HEK293 (cell line): ENCODE measurements around the gene CLDN3.

Experiments used
- CTCF ChIA-PET: fragments of 350-600 bp; formaldehyde crosslinking; extraction: SDS; loops from one replicate; lab custom pipeline; 2021; ENCODE audit warnings: antibody characterized with exemption; lab: Yijun Ruan, JAX
- POLR2A ChIA-PET: fragments of 300-600 bp; formaldehyde crosslinking; extraction: SDS; loops from one replicate; lab custom pipeline; 2020; ENCODE audit warnings: antibody characterized with exemption, inconsistent platforms; lab: Yijun Ruan, JAX
- H3K27ac ChIP-seq: fragments of 200-500 bp; sonication (Bioruptor generic); 2 replicates; pipeline ENCODE4 v1.5.1; 2014; ENCODE audit warnings: low read depth, low read length, control low read depth, inconsistent platforms; ENCODE audit errors: extremely low read depth
- H3K36me3 ChIP-seq, 2 experiments: fragments of 200-500 bp in 1 of 2; sonication (Bioruptor generic) in 1 of 2; 1 replicate in 1 of 2; 2 replicates in 1 of 2; pipeline ENCODE4 v1.5.1; 2014 to 2017; ENCODE audit warnings: inconsistent platforms in 2 of 2, low read length in 2 of 2; ENCODE audit not compliant: control insufficient read depth in 2 of 2, insufficient read depth in 1 of 2
- H3K4me1 ChIP-seq: fragments of 200-500 bp; sonication (Bioruptor generic); 2 replicates; pipeline ENCODE4 v1.5.1; 2014; ENCODE audit warnings: mild to moderate bottlenecking, low read length, inconsistent platforms; ENCODE audit not compliant: control insufficient read depth, insufficient read depth
- H3K4me3 ChIP-seq: 2 replicates; pipeline ENCODE4 v1.5.1; 2011; ENCODE audit warnings: low read depth, mild to moderate bottlenecking, control low read depth, low read length, moderate library complexity
- H3K9me3 ChIP-seq: fragments of 200-500 bp; sonication (Bioruptor generic); 2 replicates; pipeline ENCODE4 v1.5.1; 2014; ENCODE audit warnings: low read depth, low read length, inconsistent platforms; ENCODE audit not compliant: control insufficient read depth, insufficient read depth
- BCL11A ChIP-seq: fragments of 450-650 bp; formaldehyde crosslinking; IDR thresholded peaks from 2 replicates; pipeline ENCODE4 v1.5.1; 2016; ENCODE audit warnings: low read depth, missing biosample characterization, missing genetic modification characterization
- EGR2 ChIP-seq: fragments of 450-650 bp; formaldehyde crosslinking; IDR thresholded peaks from 2 replicates; pipeline ENCODE4 v1.5.1; 2016; ENCODE audit warnings: low read depth, missing biosample characterization, missing genetic modification characterization
- GLIS2 ChIP-seq: fragments of 450-650 bp; formaldehyde crosslinking; IDR thresholded peaks from 2 replicates; pipeline ENCODE4 v1.5.1; 2016; ENCODE audit warnings: missing biosample characterization, missing genetic modification characterization
- HOXA7 ChIP-seq: sonication (generic); formaldehyde crosslinking; IDR thresholded peaks from 2 replicates; pipeline ENCODE4 v1.8.1; 2022; ENCODE audit warnings: missing genetic modification reagents, borderline replicate concordance
- KLF10 ChIP-seq: fragments of 450-650 bp; IDR thresholded peaks from 2 replicates; pipeline ENCODE4 v1.5.1; 2018; ENCODE audit warnings: missing biosample characterization, mild to moderate bottlenecking, missing genetic modification characterization
- KLF17 ChIP-seq: fragments of 450-650 bp; formaldehyde crosslinking; IDR thresholded peaks from 2 replicates; pipeline ENCODE4 v1.5.1; 2016; ENCODE audit warnings: missing biosample characterization, missing genetic modification characterization
- KLF8 ChIP-seq: fragments of 450-650 bp; formaldehyde crosslinking; IDR thresholded peaks from 2 replicates; pipeline ENCODE4 v1.5.1; 2016; ENCODE audit warnings: missing biosample characterization, missing genetic modification characterization
- PRDM6 ChIP-seq: fragments of 450-650 bp; formaldehyde crosslinking; IDR thresholded peaks from 2 replicates; pipeline ENCODE4 v1.5.1; 2017; ENCODE audit warnings: missing biosample characterization, missing genetic modification characterization
- ZBTB10 ChIP-seq: fragments of 450-650 bp; formaldehyde crosslinking; IDR thresholded peaks from 2 replicates; pipeline ENCODE4 v1.5.1; 2016; ENCODE audit warnings: missing biosample characterization, missing genetic modification characterization
- ZNF10 ChIP-seq: fragments of 450-650 bp; formaldehyde crosslinking; IDR thresholded peaks from 2 replicates; pipeline ENCODE4 v1.5.1; 2017; ENCODE audit warnings: missing biosample characterization, missing genetic modification characterization
- ZNF121 ChIP-seq: fragments of 450-650 bp; formaldehyde crosslinking; IDR thresholded peaks from 2 replicates; pipeline ENCODE4 v1.5.1; 2016; ENCODE audit warnings: missing biosample characterization, missing genetic modification characterization
- ZNF133 ChIP-seq: fragments of 450-650 bp; formaldehyde crosslinking; IDR thresholded peaks from 2 replicates; pipeline ENCODE4 v1.5.1; 2016; ENCODE audit warnings: missing biosample characterization, missing genetic modification characterization
- ZNF146 ChIP-seq: fragments of 450-650 bp; formaldehyde crosslinking; IDR thresholded peaks from 2 replicates; pipeline ENCODE4 v1.5.1; 2016; ENCODE audit warnings: missing biosample characterization, missing genetic modification characterization
- ZNF324 ChIP-seq: fragments of 450-650 bp; formaldehyde crosslinking; IDR thresholded peaks from 2 replicates; pipeline ENCODE4 v1.5.1; 2016; ENCODE audit warnings: missing biosample characterization, missing genetic modification characterization
- ZNF335 ChIP-seq: fragments of 450-650 bp; formaldehyde crosslinking; conservative IDR thresholded peaks from 2 replicates; pipeline ENCODE4 v1.5.1; 2016; ENCODE audit warnings: missing biosample characterization, missing genetic modification characterization
- ZNF366 ChIP-seq: fragments of 450-650 bp; formaldehyde crosslinking; conservative IDR thresholded peaks from 2 replicates; pipeline ENCODE4 v1.5.1; 2016; ENCODE audit warnings: missing biosample characterization, missing genetic modification characterization
- ZNF423 ChIP-seq: fragments of 450-650 bp; formaldehyde crosslinking; IDR thresholded peaks from 2 replicates; pipeline ENCODE4 v1.5.1; 2016; ENCODE audit warnings: missing biosample characterization, missing genetic modification characterization
- ZNF501 ChIP-seq: fragments of 450-650 bp; formaldehyde crosslinking; IDR thresholded peaks from 2 replicates; pipeline ENCODE4 v1.5.1; 2016; ENCODE audit warnings: missing biosample characterization, missing genetic modification characterization
- ZNF629 ChIP-seq: fragments of 450-650 bp; formaldehyde crosslinking; IDR thresholded peaks from 2 replicates; pipeline ENCODE4 v1.5.1; 2017; ENCODE audit warnings: missing biosample characterization, missing genetic modification characterization
- ZNF837 ChIP-seq: fragments of 450-650 bp; formaldehyde crosslinking; IDR thresholded peaks from 2 replicates; pipeline ENCODE4 v1.5.1; 2016; ENCODE audit warnings: missing biosample characterization, missing genetic modification characterization
- ZNF843 ChIP-seq: fragments of 450-650 bp; formaldehyde crosslinking; IDR thresholded peaks from 2 replicates; pipeline ENCODE4 v1.5.1; 2016; ENCODE audit warnings: missing biosample characterization, missing genetic modification characterization

The CLDN3 gene

GRCh38 chr7:73741600-73741999 lies 28.5 kb downstream of the CLDN3 start (continued):
- peak; percentile 63 for TF ChIP-seq GLIS2 (tag by site-specific recombination)
- peak; percentile 72; the same call in 1 of the 2 replicates for TF ChIP-seq BCL11A (tag by site-specific recombination)
- peak; percentile 64; the same call in 1 of the 2 replicates for TF ChIP-seq PRDM6 (tag by site-specific recombination)
- TF ChIP-seq ZNF133 (tag by site-specific recombination) = no peak
- TF ChIP-seq ZNF146 = no peak
- TF ChIP-seq KLF8 (tag by site-specific recombination) = peak; percentile 50; the same call in 1 of the 2 replicates
- TF ChIP-seq ZNF843 = 0 out of 2 replicates have a peak, but pooled peaks have one; percentile 29
- peak; percentile 85 for TF ChIP-seq ZNF629
- TF ChIP-seq ZBTB10 = no peak
- peak; percentile 57; the same call in 1 of the 2 replicates for TF ChIP-seq ZNF423 (tag by site-specific recombination)
- peak; percentile 80 for TF ChIP-seq KLF10
- TF ChIP-seq ZNF837 = no peak
- peak; percentile 97 for TF ChIP-seq EGR2
- TF ChIP-seq KLF17 (tag by site-specific recombination) = peak; percentile 68; the same call in 1 of the 2 replicates
- peak; percentile 77; the same call in 1 of the 2 replicates for TF ChIP-seq ZNF324 (tag by site-specific recombination)
- TF ChIP-seq ZNF366 (tag by site-specific recombination) = no peak; the same call in 1 of the 2 replicates

GRCh38 chr7:73740771-73741170 lies 29.3 kb downstream of the CLDN3 start:
- peaks cover 0 to 19% of the 10 kb centered on the region in 2 experiments; a peak in 2 of 3 replicates for H3K36me3 ChIP-seq
- no peak overlapping the region for H3K27ac ChIP-seq
- ChIA-PET POLR2A (interaction anchor here (0.5 to 3.0 kb wide), 3 partner anchors 30 to 116 kb away, joined by 3 to 15 read pairs (median 4); partner anchors contain the start of genes CLDN3 and MLXIPL), CTCF (interaction anchor here (0.6 to 3.3 kb wide), 5 partner anchors 71 to 660 kb away, joined by 3 to 18 read pairs (median 3); no protein-coding TSS in a partner anchor)
- peaks cover 8% of the 10 kb centered on the region for H3K4me1 ChIP-seq
- H3K4me3 ChIP-seq = no peak overlapping the region
- H3K9me3 ChIP-seq = no peaks in the 10 kb centered on the region
- no peak for TF ChIP-seq ZNF335 (tag by site-specific recombination)
- TF ChIP-seq ZNF10 (tag by site-specific recombination) = no peak
- TF ChIP-seq HOXA7 (CRISPR knock-in tag) = no peak

GRCh38 chr7:73740212-73740611 lies 29.9 kb downstream of the CLDN3 start:
- peaks cover 8% of the 10 kb centered on the region for H3K4me1 ChIP-seq
- POLR2A ChIA-PET = interaction anchor here (0.5 to 3.0 kb wide), 3 partner anchors 31 to 116 kb away, joined by 3 to 15 read pairs (median 4); partner anchors contain the start of genes CLDN3 and MLXIPL
- CTCF ChIA-PET = interaction anchor here (0.7 to 3.3 kb wide), 3 partner anchors 114 to 660 kb away, joined by 3 to 18 read pairs (median 6); no protein-coding TSS in a partner anchor

More at GRCh38 chr7:73740212-73740611, 29.9 kb downstream of the CLDN3 start:
- TF ChIP-seq ZNF121 (peak; percentile 90), ZNF501 (no peak)
- TF ChIP-seq, all 188 proteins: peak for 1
- no peaks in the 10 kb centered on the region for H3K9me3 ChIP-seq
- H3K36me3 ChIP-seq = peaks cover 0 to 22% of the 10 kb centered on the region in 2 experiments; a peak in 2 of 3 replicates
- H3K4me3 ChIP-seq = no peak overlapping the region
- H3K27ac ChIP-seq = no peak overlapping the region
